HepG2 (cell line): Measurements from ENCODE around the gene ZNF648. TPM values are rescaled to one million over a fixed set of nuclear protein-coding genes. Genes with fewer than 3 reads are reported as not detected.

Experiments used
- ARID4A ChIP-seq: sonication (generic); formaldehyde crosslinking; IDR thresholded peaks from 2 replicates; pipeline ENCODE4 v1.5.0; 2020; ENCODE audit warnings: mild to moderate bottlenecking, missing genetic modification reagents, borderline replicate concordance
- BCL3 ChIP-seq: sonication (generic); formaldehyde crosslinking; IDR thresholded peaks from 2 replicates; pipeline ENCODE4 v1.5.1; 2020; ENCODE audit warnings: mild to moderate bottlenecking, missing genetic modification reagents, moderate library complexity
- DNMT3B ChIP-seq: conservative IDR thresholded peaks from 2 replicates; pipeline ENCODE4 v1.6.1; 2016; ENCODE audit warnings: missing biosample characterization, control low read depth
- ELF3 ChIP-seq: IDR thresholded peaks from 2 replicates; pipeline ENCODE4 v1.6.1; 2016; ENCODE audit warnings: missing genetic modification reagents, missing compliant biosample characterization
- FOXO1 ChIP-seq: sonication (generic); formaldehyde crosslinking; IDR thresholded peaks from 2 replicates; pipeline ENCODE4 v1.4.0; 2020; ENCODE audit warnings: missing genetic modification reagents
- HES4 ChIP-seq: sonication (generic); formaldehyde crosslinking; IDR thresholded peaks from 2 replicates; pipeline ENCODE4 v1.9.0; 2021; ENCODE audit warnings: mild to moderate bottlenecking, missing genetic modification reagents, borderline replicate concordance
- IRX3 ChIP-seq: sonication (generic); formaldehyde crosslinking; IDR thresholded peaks from 2 replicates; pipeline ENCODE4 v1.8.1; 2023; ENCODE audit warnings: mild to moderate bottlenecking, low read depth, missing genetic modification reagents, borderline replicate concordance
- NFKB2 ChIP-seq: sonication (generic); formaldehyde crosslinking; IDR thresholded peaks from 2 replicates; pipeline ENCODE4 v1.4.0; 2020; ENCODE audit warnings: missing genetic modification reagents, borderline replicate concordance
- PCBP2 ChIP-seq: fragments of 200-400 bp; formaldehyde crosslinking; optimal IDR thresholded peaks from 2 replicates; pipeline ENCODE3; 2018; ENCODE audit warnings: low read length, low read depth; ENCODE audit not compliant: poor library complexity, severe bottlenecking
- PITX1 ChIP-seq: sonication (generic); formaldehyde crosslinking; IDR thresholded peaks from 2 replicates; pipeline ENCODE4 v1.5.1; 2020; ENCODE audit warnings: mild to moderate bottlenecking, missing genetic modification reagents
- RAD21 ChIP-seq: fragments of 450-650 bp; formaldehyde crosslinking; IDR thresholded peaks from 2 replicates; pipeline ENCODE4 v1.5.0; 2020; ENCODE audit warnings: mild to moderate bottlenecking
- SALL1 ChIP-seq: sonication (generic); formaldehyde crosslinking; IDR thresholded peaks from 2 replicates; pipeline ENCODE4 v1.8.0; 2022; ENCODE audit warnings: mild to moderate bottlenecking, missing genetic modification reagents
- SETDB1 ChIP-seq: sonication (generic); formaldehyde crosslinking; IDR thresholded peaks from 2 replicates; pipeline ENCODE4 v1.5.1; 2020; ENCODE audit warnings: missing genetic modification reagents, mild to moderate bottlenecking, borderline replicate concordance
- SMAD9 ChIP-seq: sonication (generic); formaldehyde crosslinking; IDR thresholded peaks from 2 replicates; pipeline ENCODE4 v1.5.1; 2020; ENCODE audit warnings: mild to moderate bottlenecking, missing genetic modification reagents
- STAT5B ChIP-seq: sonication (generic); formaldehyde crosslinking; IDR thresholded peaks from 2 replicates; pipeline ENCODE4 v1.4.0; 2020; ENCODE audit warnings: missing genetic modification reagents
- ZBTB26 ChIP-seq: IDR thresholded peaks from 2 replicates; pipeline ENCODE4 v1.6.1; 2016; ENCODE audit warnings: missing compliant biosample characterization, missing genetic modification reagents, borderline replicate concordance
- ZFP1 ChIP-seq: IDR thresholded peaks from 2 replicates; pipeline ENCODE4 v1.6.1; 2016
- ZKSCAN5 ChIP-seq: sonication (generic); formaldehyde crosslinking; IDR thresholded peaks from 2 replicates; pipeline ENCODE4 v1.5.1; 2020; ENCODE audit warnings: mild to moderate bottlenecking, missing genetic modification reagents
- ZMYM3 ChIP-seq: sonication (generic); formaldehyde crosslinking; IDR thresholded peaks from 2 replicates; pipeline ENCODE4 v1.5.1; 2020; ENCODE audit warnings: mild to moderate bottlenecking, missing genetic modification reagents
- ZNF704 ChIP-seq: sonication (generic); formaldehyde crosslinking; IDR thresholded peaks from 2 replicates; pipeline ENCODE4 v1.8.1; 2023; ENCODE audit warnings: mild to moderate bottlenecking, inconsistent platforms, moderate library complexity, missing genetic modification reagents, borderline replicate concordance
- ZSCAN20 ChIP-seq: sonication (generic); formaldehyde crosslinking; IDR thresholded peaks from 2 replicates; pipeline ENCODE4 v1.4.0; 2020; ENCODE audit warnings: missing genetic modification reagents, mild to moderate bottlenecking, borderline replicate concordance
- ZZZ3 ChIP-seq: sonication (generic); formaldehyde crosslinking; IDR thresholded peaks from 2 replicates; pipeline ENCODE4 v1.4.0; 2020; ENCODE audit warnings: missing genetic modification reagents, mild to moderate bottlenecking, borderline replicate concordance
- polyA plus RNA-seq, 8 experiments: library from polyadenylated mRNA; depleted of rRNA in 3 of 8; stranded (reverse) in 7 of 8; unstranded in 1 of 8; fragments of >200 nt; fragmentation: Illumina TruSeq in 4 of 8; extraction: Trizol in 4 of 8; gene quantifications; 2 replicates each; pipeline versions ENCODE4 v1.2.1 to v1.2.3, GENCODE V29; 2011 to 2016; ENCODE audit warnings: low read depth in 4 of 8, missing spikeins in 1 of 8, mixed read lengths in 1 of 8; ENCODE audit not compliant: insufficient read depth in 1 of 8
- total RNA-seq, 5 experiments: library from RNA; depleted of rRNA; stranded (reverse); fragments of >200 nt; fragmentation: Illumina TruSeq; extraction: Trizol; gene quantifications; 2 replicates each; pipeline ENCODE4 v1.2.3, GENCODE V29; 2016; ENCODE audit warnings: low read depth in 1 of 5

ZNF648 gene
- total and polyA plus RNA-seq, 2 of the 13 experiments (the other 11 are each of a cell fraction or from before 2014, with no cell fraction given): 0.13 to 0.37 TPM

- TF ChIP-seq SMAD9 (no peak), IRX3 (CRISPR knock-in tag) (no peak), BCL3 (no peak), ARID4A (CRISPR knock-in tag) (no peak; the same call in 1 of the 2 replicates), DNMT3B (no peak), SETDB1 (CRISPR knock-in tag) (no peak), NFKB2 (CRISPR knock-in tag) (0 out of 2 replicates have a peak, but pooled peaks have one; percentile 24), ZNF704 (CRISPR knock-in tag) (no peak), ZFP1 (CRISPR knock-in tag) (no peak), ZSCAN20 (CRISPR knock-in tag) (no peak), ZMYM3 (CRISPR knock-in tag) (peak; percentile 19; the same call in 1 of the 2 replicates), SALL1 (CRISPR knock-in tag) (peak; percentile 32; the same call in 1 of the 2 replicates), HES4 (CRISPR knock-in tag) (0 out of 2 replicates have a peak, but pooled peaks have one; percentile 28), STAT5B (no peak), PCBP2 (no peak), ZKSCAN5 (CRISPR knock-in tag) (no peak), PITX1 (CRISPR knock-in tag) (no peak), ZBTB26 (CRISPR knock-in tag) (0 out of 2 replicates have a peak, but pooled peaks have one; percentile 29), ZZZ3 (no peak), FOXO1 (CRISPR knock-in tag) (peak; percentile 56; the same call in 1 of the 2 replicates), ELF3 (CRISPR knock-in tag) (0 out of 2 replicates have a peak, but pooled peaks have one; percentile 31), RAD21 (CRISPR knock-in tag) (peak; percentile 91)
These were observed 23.2 kb upstream of the ZNF648 start (continued) for GRCh38 chr1:182084487-182085316.
